Jurkat, Clone E6-1 (cell line): ENCODE data around the gene PRTFDC1.
A peak's percentile ranks its signal among the peaks of the same experiment; 100 is the strongest.
"Not testable (repeated sequence)": the region's sequence is repeated elsewhere in the genome, so short reads cannot be mapped to it uniquely, and the experiment has no call there.

Source experiments
- DNase-seq: peaks from one replicate; pipeline ENCODE4 v3.0.0-alpha.2; 2011; ENCODE audit warnings: low read depth, low spot score
- H3K4me3 ChIP-seq: 2 replicates; pipeline ENCODE4 v1.5.1; 2011; ENCODE audit warnings: mild to moderate bottlenecking, low read length, control low read depth, moderate library complexity

The PRTFDC1 gene

DNA sequence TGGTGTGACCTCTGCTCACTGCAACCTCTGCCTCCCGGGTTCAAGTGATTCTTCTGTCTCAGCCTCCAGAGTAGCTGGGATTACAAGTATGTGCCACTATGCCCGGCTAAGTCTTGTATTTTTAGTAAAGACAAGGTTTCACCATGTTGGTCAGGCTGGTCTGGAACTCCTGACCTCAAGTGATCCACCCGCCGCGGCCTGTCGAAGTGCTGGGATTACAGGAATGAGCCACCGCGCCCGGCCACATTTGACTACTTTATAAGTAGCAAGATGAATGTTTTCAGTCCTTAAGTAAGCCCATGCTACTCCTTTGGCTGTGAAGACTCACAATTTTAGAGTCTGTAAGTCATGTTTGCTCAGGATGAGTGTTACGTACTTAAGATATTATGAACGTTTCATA lies 16.5 kb upstream of the PRTFDC1 start:
- not testable (repeated sequence) for H3K4me3 ChIP-seq, DNase-seq

DNA sequence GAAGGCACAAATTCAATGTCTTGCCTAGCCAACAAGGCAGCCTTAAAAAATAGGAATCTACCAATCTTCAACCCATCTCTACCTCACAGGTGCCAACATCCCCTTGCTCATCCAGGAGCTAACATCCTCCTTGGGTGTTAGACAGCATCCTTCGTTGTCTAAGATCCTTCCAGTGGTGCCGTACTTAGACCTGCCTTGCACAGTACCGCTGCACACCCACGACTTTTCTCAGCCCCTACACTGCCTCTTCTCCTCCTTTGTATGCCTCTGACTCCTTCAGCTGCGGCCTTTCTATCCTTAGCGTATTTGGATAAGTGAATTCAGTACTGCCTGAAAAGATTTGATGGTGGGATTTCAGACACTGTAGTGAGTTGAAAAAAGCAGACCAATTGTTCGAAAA lies 15.9 kb upstream of the PRTFDC1 start:
- no peak for DNase-seq
- H3K4me3 ChIP-seq, result no peak overlapping the region

DNA sequence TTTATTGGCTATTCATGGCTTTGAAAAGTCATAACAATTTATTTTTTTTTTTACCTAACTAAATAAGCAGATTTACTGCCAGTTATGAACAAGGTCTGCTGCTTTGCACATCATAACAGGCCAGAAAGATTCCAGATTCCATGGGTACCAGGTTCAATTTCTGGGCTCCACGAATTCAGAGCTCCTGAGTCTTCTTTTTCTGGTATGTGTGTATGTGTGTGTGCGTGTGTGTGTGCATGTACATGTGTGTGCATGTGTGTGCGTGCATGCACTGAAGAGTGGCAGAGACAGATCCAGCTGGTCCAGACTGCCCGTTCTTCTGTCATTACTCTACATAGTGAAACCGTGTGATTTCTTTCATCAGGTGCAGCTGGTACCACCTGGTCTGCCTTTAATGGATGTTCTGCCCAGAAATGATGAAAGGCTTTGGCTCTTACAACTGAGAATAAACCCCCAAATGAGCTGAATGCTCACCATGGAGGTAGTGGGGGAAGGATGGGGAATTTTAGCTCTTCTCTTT lies 14.6 kb upstream of the PRTFDC1 start:
- no peak overlapping the region for H3K4me3 ChIP-seq

DNA sequence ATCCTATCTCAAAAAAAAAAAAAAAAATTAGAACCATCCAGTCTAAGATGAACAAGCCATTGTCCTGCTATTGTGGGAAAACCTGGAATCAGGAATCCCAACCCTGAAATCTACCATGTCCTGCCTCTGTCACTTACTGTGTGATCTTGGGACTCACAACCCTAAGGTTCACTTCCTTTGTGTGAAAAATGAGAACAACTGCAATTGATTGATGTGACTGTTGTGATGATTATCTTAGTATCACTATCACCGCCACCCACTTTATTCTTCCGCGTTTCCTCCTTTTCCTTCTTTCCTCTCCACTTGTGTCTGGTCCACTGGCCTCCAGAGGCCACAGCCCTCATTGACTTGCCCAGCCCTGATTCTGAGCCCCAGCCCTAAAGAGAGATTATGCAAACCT lies 12.6 kb upstream of the PRTFDC1 start:
- no peak overlapping the region for H3K4me3 ChIP-seq
- DNase-seq, result no peak

More for the DNA sequence above, 14.6 kb upstream of the PRTFDC1 start:
- no peak for DNase-seq

DNA sequence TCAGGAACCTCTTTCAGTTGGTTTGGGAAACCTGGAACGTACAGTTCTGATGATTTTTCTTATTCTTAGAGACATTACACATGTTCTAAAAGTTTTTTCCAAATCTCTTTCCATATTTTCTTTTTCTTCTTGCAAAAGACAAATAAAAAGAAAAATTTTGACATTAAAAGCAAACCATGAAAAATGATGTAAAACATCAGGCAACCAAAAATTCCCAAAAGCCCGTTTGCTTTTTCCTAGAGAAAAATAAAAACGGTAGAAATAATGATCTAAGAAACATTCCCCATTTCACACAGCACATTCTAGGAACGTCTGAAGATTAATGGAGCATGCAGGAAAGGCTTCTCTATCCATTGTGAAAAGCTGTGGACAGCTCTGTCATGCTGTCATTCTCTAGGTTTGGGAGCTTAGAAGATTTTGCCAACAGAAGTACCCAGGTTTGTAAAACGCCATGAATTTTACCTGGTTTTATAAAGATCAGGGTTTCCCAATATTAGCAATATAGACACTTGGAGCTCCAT lies 11.2 kb upstream of the PRTFDC1 start:
- H3K4me3 ChIP-seq, result no peak overlapping the region
- DNase-seq, result no peak

DNA sequence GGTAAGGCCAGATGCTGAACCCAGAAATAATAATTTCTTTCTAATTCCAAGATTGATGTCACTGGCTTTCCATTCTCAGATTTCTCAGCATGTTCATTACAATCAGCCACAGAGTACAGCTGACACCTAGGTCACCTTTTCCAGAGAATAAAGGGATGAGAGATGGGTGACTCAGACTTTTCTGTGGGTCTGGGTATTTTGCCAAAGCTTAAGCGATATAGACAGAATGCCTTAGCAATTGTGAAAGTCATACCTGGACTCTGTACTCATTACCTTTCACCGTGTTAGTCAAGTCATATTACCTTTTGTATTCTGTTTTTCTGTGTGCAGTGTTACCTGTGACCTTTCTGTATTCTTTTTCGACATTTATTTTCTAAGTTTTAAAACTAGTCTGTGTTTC lies 10.6 kb upstream of the PRTFDC1 start:
- no peak for DNase-seq
- H3K4me3 ChIP-seq, result no peak overlapping the region

DNA sequence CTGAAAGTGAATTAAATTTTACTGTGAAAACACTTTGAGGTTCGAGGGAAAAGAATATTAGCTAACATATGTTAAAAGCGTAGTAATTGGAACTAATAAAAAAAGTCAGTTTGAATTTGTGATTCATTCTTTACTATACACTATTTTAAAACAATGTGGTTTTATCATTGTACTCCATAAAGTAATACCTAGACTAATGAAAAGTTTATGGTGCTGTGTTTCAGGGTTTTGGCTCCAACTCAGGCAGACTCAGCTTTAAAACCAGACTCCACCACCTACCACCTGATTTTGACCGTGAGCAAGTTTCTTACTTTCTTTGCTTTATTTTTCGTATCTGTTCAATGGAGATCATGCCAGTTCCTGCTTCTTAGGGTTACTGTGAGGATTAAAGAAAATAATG lies 9.2 kb upstream of the PRTFDC1 start:
- H3K4me3 ChIP-seq, result no peak overlapping the region
- DNase-seq, result no peak

DNA sequence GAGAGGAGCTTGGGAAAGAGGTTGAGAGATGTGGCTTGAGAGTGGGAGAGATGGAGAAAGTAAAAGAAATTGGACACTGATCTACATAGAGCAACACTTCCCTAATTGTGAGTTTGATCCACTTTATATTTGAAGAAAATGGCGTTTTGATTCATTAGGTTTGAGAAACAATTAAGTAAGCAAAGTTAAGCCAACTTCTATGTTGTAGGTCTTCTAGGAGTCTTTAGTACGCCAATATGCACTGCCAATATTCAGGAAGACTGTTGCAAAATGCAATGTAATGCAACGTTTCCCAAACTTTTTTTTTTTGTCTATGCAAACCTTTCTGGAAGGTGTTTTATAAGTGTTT lies 7.0 kb upstream of the PRTFDC1 start:
- no peak overlapping the region for H3K4me3 ChIP-seq

DNA sequence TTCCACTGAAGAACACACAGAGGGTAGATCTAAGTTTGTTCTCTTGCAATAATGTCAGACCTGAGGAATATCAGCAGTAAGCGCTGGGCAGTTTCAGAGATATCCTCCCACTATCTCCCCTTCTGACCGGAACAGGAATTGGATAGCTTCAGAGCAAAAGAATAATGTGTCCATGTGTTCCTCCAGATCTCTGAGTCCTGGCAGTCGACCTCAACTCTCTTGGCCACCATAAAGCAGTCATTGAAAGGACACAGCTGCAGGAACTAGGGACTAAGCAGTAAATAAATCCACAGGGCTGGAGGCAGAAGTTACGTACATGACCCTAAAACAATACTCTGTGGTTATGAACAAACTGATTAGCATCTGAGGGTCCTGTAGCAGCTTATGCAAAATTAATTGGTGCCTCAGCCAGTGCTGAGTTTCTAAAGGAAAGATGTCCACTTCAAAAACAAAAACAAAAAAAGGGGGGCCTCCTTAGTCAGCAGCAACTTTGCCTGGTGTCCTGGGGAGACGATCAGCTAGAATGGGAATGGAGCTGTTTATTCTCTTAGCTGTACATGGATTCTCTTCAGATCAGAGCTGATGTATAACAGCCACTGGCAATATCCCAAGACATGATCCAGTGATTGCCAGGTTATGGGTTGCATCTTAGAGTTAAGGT lies 6.4 kb upstream of the PRTFDC1 start:
- no peak for DNase-seq
- H3K4me3 ChIP-seq, result no peak overlapping the region

More for the DNA sequence above, 7.0 kb upstream of the PRTFDC1 start:
- DNase-seq, result no peak

DNA sequence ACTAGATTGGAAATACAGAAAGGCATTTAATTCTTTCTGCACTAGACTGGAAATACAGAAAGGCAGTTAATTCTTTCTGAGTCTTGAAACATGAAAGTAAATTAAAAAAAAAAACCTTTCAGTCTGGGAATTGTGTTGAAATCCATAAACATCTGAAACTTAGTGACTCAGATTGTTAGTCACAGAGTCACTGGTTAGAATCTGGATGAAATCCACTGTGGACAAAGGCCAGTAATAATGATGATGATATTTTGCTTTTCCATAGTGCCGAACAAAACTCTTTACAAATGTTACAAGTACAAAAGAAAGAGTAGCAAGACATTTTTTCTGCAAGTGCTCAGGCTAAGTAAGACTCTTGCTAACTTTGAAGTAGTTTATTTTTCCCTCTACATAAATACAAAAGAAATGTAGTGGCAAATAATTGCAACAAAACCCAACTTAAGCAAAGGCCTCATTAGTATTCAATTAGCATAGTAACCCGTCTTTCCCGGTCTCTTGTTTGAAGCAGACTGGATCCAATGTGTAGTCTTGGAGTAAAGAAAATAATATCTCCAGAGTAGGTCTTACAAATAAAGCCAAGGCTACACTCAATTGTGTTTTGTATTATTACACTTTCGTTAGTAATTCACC lies 5.8 kb upstream of the PRTFDC1 start:
- DNase-seq, result no peak
- H3K4me3 ChIP-seq, result no peak overlapping the region

DNA sequence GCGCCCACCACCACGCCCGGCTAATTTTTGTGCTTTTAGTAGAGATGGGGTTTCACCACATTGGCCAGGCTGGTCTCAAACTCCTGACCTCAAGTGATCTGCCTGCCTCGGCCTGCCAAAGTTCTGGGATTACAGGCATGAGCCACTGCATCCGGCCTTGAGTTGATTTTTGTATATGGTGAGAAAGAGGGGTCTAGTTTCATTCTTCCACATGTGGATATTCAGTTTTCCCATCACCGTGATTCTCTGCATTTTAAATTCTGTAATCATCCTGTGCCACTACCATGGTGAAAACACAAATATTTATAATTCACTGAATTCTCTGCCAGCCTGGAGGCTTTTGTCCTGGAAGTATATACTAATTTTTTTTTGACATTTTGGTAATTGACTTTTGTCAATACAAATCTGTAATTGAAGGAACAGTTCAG lies 5.2 kb upstream of the PRTFDC1 start:
- not testable (repeated sequence) for DNase-seq, H3K4me3 ChIP-seq

DNA sequence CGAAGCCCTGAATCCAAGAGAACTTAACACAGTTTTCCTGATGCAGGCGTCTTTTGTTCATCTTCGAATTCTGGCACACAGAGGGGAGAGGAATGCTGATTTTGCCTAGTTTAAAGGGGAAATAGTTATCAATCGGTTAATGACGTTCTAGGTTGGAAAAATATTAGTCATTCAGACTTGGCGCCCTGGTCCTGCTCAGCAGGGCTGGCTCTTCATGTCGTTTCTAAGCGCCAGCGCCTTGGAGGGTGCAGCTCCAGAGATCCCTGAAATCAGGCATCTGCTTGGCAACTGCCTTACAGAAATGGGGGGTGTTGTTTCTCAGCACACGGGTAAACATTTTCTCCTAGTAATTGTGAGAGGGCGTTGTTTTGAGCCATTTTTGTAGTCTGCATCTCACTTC lies 1.3 kb upstream of the PRTFDC1 start:
- no peak overlapping the region for H3K4me3 ChIP-seq
- no peak for DNase-seq

DNA sequence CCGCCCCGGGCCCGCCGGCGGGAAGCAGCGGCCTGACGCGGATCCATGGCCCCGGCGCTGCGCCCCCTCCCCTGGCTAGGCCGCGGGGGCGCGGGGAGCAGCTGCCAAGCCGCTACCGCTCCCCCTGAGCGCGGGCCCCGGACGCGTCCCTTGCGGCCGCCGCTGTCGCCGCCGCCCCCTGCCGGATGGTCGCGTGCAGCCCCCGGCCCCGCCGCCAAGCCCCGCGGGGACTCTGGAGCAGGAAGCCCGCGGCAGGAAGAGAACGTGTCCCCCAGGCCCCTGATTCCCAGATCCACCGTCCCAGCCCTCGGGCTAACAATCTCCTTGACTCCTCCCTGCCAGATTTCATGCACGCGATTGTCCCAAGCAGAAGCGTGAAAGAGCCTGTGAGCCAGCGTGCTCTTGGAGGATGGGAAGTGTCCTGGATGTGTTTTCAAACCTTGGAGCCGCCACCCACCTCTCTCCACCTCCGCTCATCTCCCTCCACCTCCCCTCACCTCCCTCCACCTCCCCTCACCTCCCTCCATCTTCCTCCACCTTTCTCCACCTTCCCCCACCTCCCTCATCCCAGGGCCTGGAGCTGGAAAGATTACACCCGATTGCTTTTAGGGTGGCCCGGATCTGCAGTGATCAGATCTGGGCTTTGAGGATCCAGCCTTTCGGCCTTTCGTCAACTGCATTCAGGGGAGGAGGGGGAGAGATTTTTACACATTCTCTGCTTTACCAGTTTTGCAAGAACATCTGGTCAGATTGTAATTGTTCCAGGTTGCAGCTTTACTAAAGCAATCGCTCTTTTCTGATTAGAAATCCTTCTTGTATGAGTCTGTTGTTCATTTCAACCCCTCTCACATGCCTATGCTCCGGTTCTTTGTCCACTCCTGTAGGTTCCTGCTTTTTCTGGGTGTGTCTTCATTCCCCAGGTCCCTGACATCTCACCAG lies 570 bp upstream of the PRTFDC1 start:
- DNase-seq, result no peak
- H3K4me3 ChIP-seq, result peak overlapping the region; percentile 55

DNA sequence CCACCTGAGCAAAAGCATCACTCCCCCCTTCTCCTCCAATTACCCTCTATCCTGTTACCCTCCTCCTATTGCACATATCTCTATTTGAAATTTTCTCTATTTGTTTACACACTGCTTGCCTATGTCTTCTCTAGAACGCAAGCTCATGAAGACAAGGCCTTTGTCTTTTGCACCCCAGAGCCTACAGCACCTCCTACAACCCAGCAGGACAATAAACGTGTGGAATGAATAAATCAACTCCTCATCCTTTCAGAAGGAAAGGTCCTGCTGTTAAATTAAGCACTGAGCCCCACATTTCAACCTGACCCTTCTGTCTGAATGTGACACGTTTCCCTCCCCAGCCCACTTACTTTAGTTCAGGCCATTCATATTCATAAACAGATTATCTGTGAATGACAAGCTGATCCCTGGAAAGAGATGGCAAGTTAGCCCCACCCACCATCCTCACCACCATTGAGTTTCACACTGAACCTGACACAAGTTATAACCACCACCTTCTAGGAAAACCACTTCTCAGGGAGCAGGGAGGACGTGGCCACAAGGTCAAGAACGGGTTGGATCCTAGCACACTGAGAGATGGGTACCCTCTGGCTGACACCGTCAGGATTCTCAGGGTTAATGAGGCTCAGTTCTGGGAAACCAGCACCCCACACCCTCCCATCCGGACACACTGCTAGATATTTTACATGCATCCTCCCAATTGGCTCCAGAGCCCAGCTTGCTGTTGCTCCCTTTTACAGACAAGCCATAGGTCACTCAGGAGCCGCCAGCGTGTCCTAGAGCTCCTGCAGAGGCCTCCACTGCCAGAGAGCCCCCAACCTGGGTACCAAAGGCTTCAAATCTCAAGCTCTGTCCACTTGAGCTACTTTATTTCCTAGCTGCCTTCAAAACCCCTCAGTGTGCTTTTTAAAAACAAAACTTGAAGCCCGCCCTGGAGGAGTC lies 934 bp downstream of the PRTFDC1 start:
- H3K4me3 ChIP-seq, result no peak overlapping the region

DNA sequence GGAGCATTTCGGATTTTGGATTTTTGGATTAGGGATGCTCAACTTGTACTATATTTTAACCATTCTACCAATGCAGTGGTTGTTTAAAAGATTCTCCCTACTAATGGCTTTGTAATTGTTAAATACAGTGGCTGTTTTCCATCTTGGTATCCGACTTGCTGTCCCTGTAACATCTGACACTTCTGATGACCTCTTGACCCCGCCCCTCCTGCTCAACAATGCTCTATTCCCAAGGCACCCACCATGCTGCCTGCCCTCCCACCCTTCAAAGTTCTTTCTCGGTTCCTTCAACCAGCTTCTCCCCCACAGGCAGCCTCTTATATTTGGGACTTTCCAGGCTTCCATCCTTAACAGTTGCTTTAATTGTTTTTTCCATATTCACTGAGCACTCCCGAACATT lies 2.0 kb downstream of the PRTFDC1 start:
- no peak for DNase-seq
- no peak overlapping the region for H3K4me3 ChIP-seq

More for the DNA sequence above, 934 bp downstream of the PRTFDC1 start:
- DNase-seq, result no peak

DNA sequence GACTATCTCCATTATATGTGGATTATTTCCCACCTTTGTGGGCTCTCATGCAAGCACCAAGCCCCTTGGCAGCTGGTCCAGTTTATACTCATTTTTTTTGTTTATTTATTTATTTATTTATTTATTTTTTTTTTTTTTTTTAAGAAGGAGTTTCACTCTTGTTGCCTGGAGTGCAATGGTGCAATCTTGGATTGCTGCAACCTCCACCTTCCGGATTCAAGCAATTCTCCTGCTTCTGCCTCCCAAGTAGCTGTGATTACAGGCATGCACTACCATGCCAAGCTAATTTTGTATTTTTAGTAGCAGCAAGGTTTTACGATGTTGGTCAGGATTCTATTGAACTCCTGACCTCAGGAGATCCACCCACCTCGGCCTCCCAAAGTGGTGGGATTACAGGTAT lies 2.8 kb downstream of the PRTFDC1 start:
- no peak for DNase-seq
- no peak overlapping the region for H3K4me3 ChIP-seq

DNA sequence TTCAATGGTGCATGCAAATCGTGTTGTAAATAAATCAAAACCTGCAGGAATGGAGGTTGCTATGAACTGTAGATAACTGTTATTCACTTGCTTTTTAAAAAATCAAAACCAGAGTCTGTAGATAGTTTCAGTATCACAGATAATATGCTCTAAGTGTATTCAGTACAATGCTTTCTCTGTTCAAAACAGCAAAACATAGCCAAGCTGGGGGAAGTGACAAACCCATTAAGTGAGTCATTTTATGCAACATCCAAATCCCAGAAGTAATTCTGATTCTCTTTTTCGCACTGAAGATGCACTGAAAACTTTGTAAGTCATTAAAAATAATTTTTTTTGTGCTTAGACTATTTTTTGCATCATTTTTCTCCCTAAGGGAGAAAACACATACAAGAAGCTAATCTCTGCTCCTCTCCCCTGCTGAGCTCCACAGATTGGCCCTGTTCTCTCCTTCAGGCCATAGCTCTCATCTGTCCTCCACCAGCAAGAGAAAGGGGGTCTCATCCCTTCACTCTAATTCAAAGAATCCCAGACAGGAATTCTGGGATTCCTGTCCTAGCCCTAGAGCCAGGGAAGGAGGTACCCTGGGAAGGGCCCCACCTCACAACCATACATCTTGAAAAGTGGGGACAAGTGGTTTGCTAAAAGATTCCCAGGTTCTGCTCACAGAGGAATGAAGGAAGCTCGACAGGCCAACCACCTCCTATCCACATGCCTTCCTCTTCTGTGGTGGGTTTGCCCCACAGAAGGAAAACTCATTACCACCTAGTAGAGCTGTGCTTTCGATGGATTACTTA lies 4.9 kb downstream of the PRTFDC1 start:
- H3K4me3 ChIP-seq, result no peak overlapping the region
- DNase-seq, result no peak
